Activated naive CD8-positive, alpha-beta T cell treated with anti-CD3 and anti-CD28 coated beads for 36 hours (primary cell): ENCODE data around the gene TSPAN9. TPM values are rescaled to one million over a fixed set of nuclear protein-coding genes. Genes with fewer than 3 reads are reported as not detected.
A peak's percentile ranks its signal among the peaks of the same experiment; 100 is the strongest.

Experiments used
- DNase-seq: peaks from one replicate; pipeline ENCODE4 v3.0.0; 2021
- H3K27ac Mint-ChIP-seq: one replicate; pipeline ENCODE4 v1.8.0; 2022; ENCODE audit warnings: mild to moderate bottlenecking, moderate library complexity, mixed read lengths
- H3K27me3 Mint-ChIP-seq: one replicate; pipeline ENCODE4 v1.8.0; 2022; ENCODE audit warnings: mild to moderate bottlenecking, mixed read lengths
- H3K36me3 Mint-ChIP-seq: one replicate; pipeline ENCODE4 v1.8.0; 2021; ENCODE audit warnings: mild to moderate bottlenecking, mixed read lengths
- H3K4me1 Mint-ChIP-seq: one replicate; pipeline ENCODE4 v1.8.0; 2021; ENCODE audit warnings: mixed read lengths
- H3K4me3 Mint-ChIP-seq: one replicate; pipeline ENCODE4 v1.8.0; 2022; ENCODE audit warnings: mild to moderate bottlenecking, moderate library complexity, mixed read lengths
- H3K9me3 Mint-ChIP-seq: one replicate; pipeline ENCODE4 v1.8.0; 2022; ENCODE audit warnings: mixed read lengths
- total RNA-seq, 2 experiments: library from RNA; stranded (reverse); gene quantifications; one replicate each; pipeline ENCODE4 v1.2.3, GENCODE V29; 2021

TSPAN9 gene
- total RNA-seq, 2 experiments from 2014 or later: 0.24 to 0.31 TPM

- Mint-ChIP-seq H3K4me3 (no peak overlapping the region), H3K27ac (no peak overlapping the region), H3K4me1 (peaks cover 2% of the 10 kb centered on the region), H3K27me3 (peaks cover 42% of the 10 kb centered on the region), H3K36me3 (no peaks in the 10 kb centered on the region), H3K9me3 (no peaks in the 10 kb centered on the region)
- DNase-seq: no peak
These were observed 127.0 kb downstream of the TSPAN9 start for GRCh38 chr12:3204143-3204542.

GRCh38 chr12:3204730-3205531, 127.8 kb downstream of the TSPAN9 start:
- H3K27ac Mint-ChIP-seq: no peak overlapping the region
- peaks cover 2% of the 10 kb centered on the region for H3K4me1 Mint-ChIP-seq
- no peaks in the 10 kb centered on the region for H3K9me3 Mint-ChIP-seq
- no peaks in the 10 kb centered on the region for H3K36me3 Mint-ChIP-seq
- peaks cover 34% of the 10 kb centered on the region for H3K27me3 Mint-ChIP-seq
- no peak overlapping the region for H3K4me3 Mint-ChIP-seq
- DNase-seq: no peak

DNA sequence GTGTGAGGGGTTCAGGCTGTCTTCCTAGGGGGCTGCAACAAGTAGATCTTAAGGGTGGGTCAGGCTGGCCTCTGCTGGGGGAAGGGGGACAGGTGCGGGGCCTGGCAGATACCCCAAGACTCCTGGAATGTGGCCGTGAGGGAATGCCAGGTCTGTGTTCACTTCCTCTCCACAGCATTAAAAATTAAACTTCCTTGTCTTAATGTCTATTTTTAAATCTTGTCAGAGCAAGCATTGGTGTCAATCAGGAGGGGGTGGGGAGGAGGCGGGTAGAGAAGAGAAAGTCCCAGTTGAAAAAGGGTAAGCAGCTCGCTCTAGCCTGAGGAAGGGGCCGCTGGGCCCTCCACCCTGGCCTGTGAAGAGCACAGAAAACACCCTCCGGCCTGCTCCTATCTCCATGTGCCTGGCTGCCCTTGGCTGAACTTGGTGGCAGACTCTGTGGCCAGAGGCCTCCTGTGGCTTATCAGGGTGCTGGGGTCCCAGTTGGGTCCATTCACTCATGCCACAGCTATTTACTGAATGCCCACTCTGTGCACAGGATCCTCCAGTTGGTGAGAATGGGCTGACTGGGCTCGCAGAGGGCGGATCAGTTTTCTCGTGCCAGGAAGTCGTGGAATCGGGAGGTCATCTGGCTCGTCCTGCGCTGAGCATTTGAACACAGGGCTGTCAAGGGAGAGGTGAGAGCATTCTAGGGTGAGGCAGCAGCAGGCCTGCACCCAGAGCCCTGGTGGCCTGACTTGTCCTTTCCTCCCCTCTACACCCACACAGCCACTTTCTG, 128.8 kb downstream of the TSPAN9 start:
- H3K27ac Mint-ChIP-seq: no peak overlapping the region

GRCh38 chr12:3206536-3207072, 129.4 kb downstream of the TSPAN9 start:
- Mint-ChIP-seq H3K27me3 (peaks cover 24% of the 10 kb centered on the region), H3K4me1 (no peaks in the 10 kb centered on the region), H3K9me3 (no peaks in the 10 kb centered on the region), H3K36me3 (no peaks in the 10 kb centered on the region), H3K4me3 (no peak overlapping the region), H3K27ac (no peak overlapping the region)
- DNase-seq: no peak

More for the DNA sequence above, 128.8 kb downstream of the TSPAN9 start:
- no peak overlapping the region for H3K4me3 Mint-ChIP-seq
- H3K9me3 Mint-ChIP-seq: no peaks in the 10 kb centered on the region
- no peak for DNase-seq
- H3K27me3 Mint-ChIP-seq: peaks cover 30% of the 10 kb centered on the region
- peaks cover 2% of the 10 kb centered on the region for H3K4me1 Mint-ChIP-seq
- no peaks in the 10 kb centered on the region for H3K36me3 Mint-ChIP-seq

- no peaks in the 10 kb centered on the region for H3K9me3 Mint-ChIP-seq
- no peak for DNase-seq
- H3K4me3 Mint-ChIP-seq: no peak overlapping the region
- no peaks in the 10 kb centered on the region for H3K4me1 Mint-ChIP-seq
- H3K27me3 Mint-ChIP-seq: peaks cover 18% of the 10 kb centered on the region
- no peak overlapping the region for H3K27ac Mint-ChIP-seq
- H3K36me3 Mint-ChIP-seq: no peaks in the 10 kb centered on the region
These were observed 130.0 kb downstream of the TSPAN9 start for GRCh38 chr12:3207175-3207574.

- no peaks in the 10 kb centered on the region for H3K36me3 Mint-ChIP-seq
- H3K9me3 Mint-ChIP-seq: no peaks in the 10 kb centered on the region
- H3K27me3 Mint-ChIP-seq: peaks cover 11% of the 10 kb centered on the region
- no peak overlapping the region for H3K27ac Mint-ChIP-seq
- no peaks in the 10 kb centered on the region for H3K4me1 Mint-ChIP-seq
- peak; percentile 29 for DNase-seq
- no peak overlapping the region for H3K4me3 Mint-ChIP-seq
These were observed 130.7 kb downstream of the TSPAN9 start for GRCh38 chr12:3207858-3208257.

DNA sequence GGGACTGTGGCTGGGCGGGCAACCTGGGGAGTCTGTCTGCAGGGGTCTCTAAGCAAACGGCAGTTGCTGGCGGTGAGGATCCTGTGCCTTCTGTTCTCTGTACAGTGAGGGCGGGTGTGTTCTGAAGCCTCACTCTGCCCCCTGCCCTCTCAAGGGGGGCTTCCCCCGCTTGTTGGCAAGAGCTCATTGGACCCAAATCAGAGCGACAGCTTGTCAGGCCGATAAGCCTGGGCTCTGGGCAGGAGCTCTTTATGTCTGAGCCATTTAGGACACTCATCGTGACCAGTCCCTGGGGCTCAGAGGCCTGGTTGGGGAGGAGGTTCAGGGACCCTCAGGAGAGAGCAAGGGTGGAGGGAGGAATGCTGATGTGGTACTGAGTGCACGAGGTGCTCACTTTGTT, 136.0 kb downstream of the TSPAN9 start:
- H3K4me1 Mint-ChIP-seq: no peaks in the 10 kb centered on the region
- no peak for DNase-seq

DNA sequence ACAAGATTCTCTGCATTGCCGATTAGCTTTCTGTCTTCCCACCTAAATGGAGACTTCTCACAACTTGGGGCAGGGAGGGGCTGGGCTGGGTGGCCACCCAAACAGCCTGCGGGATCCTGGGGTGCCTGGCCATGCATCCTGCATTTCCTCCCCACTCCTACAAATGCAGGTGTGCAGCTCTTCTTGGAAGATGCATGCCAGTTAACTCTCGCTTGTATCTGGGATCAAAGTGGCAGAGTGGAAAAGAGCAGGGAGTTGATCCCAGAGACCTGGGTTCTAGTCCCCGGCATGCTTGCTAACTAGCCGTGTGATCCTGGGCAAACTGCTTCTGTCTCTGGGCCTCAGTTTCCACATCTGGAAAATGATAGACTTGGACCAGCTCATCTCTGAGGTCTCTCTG, 136.6 kb downstream of the TSPAN9 start:
- Mint-ChIP-seq H3K9me3 (no peaks in the 10 kb centered on the region), H3K36me3 (no peaks in the 10 kb centered on the region), H3K27me3 (no peaks in the 10 kb centered on the region), H3K4me1 (no peaks in the 10 kb centered on the region), H3K4me3 (no peak overlapping the region), H3K27ac (no peak overlapping the region)
- DNase-seq: no peak

More for the DNA sequence above, 136.0 kb downstream of the TSPAN9 start:
- H3K36me3 Mint-ChIP-seq: no peaks in the 10 kb centered on the region
- no peak overlapping the region for H3K4me3 Mint-ChIP-seq
- H3K27ac Mint-ChIP-seq: no peak overlapping the region
- no peaks in the 10 kb centered on the region for H3K9me3 Mint-ChIP-seq
- H3K27me3 Mint-ChIP-seq: no peaks in the 10 kb centered on the region

DNA sequence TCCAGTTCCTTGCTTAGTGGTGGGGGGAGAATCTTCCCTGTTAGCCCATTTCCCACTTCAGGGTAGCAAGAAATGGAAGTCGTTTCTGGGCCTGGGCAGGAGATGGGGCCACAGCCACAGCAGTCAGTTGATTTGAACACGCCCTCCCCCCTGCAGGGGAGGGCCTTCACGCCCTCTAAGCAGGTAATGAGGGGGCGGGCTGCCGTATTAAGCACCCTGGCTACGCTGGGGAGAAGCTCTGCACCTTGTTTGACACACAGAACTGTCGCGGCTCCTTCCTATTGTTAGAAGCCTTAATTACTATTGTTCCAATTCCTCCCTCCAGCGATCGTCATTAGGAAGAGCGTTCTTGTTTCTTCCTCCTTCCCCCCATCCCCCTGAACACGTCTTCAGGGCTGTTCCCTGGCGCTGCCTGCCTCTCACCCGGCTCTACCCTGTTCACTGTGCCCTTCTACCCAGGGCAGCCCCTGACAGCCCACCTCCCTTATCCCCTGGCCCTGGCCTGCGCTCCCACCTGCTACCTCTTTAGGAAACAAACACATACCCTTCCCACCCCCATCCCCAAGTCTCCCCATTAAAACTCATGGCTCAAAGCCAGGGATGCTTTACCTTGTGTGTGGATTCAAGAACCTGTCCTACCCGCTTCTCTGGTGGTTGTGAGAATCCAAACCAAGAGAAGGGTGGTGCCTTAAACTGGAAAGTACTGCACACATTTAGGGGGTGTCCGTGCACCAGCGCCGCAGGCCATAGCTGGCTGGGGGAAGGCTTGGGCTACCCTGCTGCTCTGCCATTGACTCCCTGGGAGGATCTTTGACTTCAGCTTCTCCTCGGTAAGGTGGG, 137.6 kb downstream of the TSPAN9 start:
- H3K4me3 Mint-ChIP-seq: no peak overlapping the region
- no peak for DNase-seq
- H3K27ac Mint-ChIP-seq: no peak overlapping the region
- H3K27me3 Mint-ChIP-seq: no peaks in the 10 kb centered on the region
- H3K36me3 Mint-ChIP-seq: no peaks in the 10 kb centered on the region
- H3K4me1 Mint-ChIP-seq: no peaks in the 10 kb centered on the region
- no peaks in the 10 kb centered on the region for H3K9me3 Mint-ChIP-seq

DNA sequence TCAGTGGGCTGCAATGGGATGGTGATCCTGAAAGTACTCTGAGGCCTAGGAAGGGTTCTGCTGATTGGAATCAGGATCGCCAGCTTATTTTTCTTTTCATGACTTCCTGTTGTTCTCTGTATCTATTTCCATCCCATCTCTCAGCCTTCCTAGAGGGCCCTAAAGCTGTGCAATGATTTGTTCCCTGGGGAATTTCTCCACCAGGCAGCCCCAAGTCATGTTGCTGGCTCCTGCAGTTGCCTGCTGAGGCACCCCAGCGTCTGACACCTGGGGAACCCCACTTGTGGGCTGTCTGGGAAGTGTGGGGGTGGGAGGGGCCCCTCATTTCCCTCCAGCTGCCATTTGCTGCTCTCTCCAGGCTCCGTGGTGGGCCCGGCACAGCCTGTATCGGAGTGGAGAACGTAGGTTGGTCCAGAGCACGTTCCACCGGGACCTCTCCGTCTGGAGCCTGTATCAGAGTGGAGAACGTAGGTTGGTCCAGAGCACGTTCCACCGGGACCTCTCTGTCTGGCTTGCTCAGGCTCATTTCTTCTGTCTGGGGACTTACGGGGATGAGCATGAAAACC, 138.3 kb downstream of the TSPAN9 start:
- H3K36me3 Mint-ChIP-seq: no peaks in the 10 kb centered on the region
- no peak overlapping the region for H3K27ac Mint-ChIP-seq
- H3K27me3 Mint-ChIP-seq: no peaks in the 10 kb centered on the region
- no peak overlapping the region for H3K4me3 Mint-ChIP-seq
- DNase-seq: no peak
- H3K4me1 Mint-ChIP-seq: no peaks in the 10 kb centered on the region
- no peaks in the 10 kb centered on the region for H3K9me3 Mint-ChIP-seq

DNA sequence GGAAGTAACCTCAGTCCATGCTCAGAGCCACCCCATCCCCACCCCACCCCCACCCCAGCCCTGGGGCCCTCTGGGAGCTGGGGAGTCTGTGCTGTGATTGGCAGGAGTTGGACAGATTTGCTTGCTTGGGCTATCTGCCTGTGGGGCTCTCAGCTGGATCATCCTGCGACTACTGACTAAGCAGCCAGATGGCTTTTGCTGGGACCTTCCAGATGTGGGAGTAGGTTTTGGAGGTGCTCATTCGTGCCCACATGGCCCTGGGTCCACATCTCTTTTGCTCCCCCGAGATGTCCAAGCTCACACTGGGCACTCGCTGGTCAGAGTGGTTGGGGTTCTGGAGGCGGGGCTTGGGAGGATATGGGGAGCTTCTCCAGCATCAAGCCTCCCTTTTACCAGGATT, 138.9 kb downstream of the TSPAN9 start:
- no peaks in the 10 kb centered on the region for H3K9me3 Mint-ChIP-seq
- no peak for DNase-seq
- H3K27me3 Mint-ChIP-seq: no peaks in the 10 kb centered on the region
- H3K4me1 Mint-ChIP-seq: no peaks in the 10 kb centered on the region
- no peaks in the 10 kb centered on the region for H3K36me3 Mint-ChIP-seq
- H3K27ac Mint-ChIP-seq: no peak overlapping the region
- no peak overlapping the region for H3K4me3 Mint-ChIP-seq

DNA sequence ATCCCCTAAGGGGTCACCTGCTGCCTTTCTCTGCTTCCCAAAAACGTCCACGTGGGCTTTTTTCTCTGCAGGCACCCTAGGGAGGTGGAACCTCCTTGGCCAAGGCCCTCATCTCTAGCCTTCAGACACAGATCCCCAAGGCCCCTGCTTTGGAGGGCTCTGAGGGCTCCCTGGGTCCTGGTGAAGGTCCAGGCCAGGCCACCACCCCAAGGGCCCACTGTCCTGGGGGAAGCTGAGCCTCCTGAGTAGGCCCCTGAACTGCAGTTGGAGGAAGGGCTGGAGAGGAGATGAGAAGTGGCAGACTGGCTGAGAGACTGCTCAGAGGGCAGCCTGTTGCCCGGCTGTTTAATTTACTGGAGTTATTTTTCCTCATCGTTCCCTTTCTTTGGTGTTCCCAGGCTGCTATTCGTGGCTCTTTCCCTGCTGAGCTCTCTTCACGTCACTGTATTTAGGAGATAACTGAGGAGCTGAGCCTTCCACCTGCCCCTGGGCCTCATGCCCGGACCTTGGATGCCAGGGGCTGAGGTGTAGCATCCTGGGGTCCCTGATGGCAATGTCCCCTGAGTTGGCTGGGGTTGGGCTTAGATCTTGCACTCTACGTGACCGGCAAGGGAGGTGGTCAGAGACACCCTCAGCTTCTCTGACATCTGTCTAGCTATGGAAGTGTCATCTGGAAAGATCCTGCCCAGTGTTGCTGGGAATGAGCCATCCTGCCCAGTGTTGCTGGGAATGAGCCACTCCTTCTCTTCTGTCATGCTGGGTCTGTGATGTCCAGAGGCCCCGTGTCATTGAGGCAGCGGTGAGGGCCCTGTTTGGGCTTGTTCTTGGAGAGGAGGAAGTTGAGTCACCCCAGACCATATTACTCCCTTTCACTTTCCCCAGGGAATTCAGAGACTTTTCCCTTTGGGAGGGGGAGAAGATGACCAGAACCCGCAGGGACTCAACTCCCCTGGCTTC, 139.8 kb downstream of the TSPAN9 start:
- Mint-ChIP-seq H3K4me1 (no peaks in the 10 kb centered on the region), H3K9me3 (no peaks in the 10 kb centered on the region), H3K27ac (no peak overlapping the region), H3K27me3 (no peaks in the 10 kb centered on the region), H3K36me3 (no peaks in the 10 kb centered on the region), H3K4me3 (no peak overlapping the region)
- DNase-seq: no peak

DNA sequence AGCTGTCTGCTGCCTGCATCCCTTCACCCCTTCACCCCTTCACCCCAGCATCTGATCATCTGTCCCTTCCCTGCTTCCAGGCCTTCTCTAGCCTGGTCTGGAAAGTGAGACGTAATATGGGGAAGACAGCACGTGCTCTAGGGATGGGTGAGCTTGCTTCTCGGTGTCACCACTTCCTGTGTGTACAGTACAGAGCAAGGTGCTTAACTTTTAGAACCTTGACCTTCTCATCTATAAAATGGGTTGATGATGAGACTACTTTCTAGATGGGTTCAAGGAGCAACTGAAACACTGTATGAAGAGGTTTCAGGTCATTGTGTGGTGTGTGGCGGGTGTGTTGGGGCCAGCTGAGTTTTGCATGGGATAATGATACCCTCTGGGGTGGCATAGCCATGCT, 140.5 kb downstream of the TSPAN9 start:
- H3K9me3 Mint-ChIP-seq: no peaks in the 10 kb centered on the region
- H3K27me3 Mint-ChIP-seq: no peaks in the 10 kb centered on the region
- no peaks in the 10 kb centered on the region for H3K36me3 Mint-ChIP-seq
- H3K27ac Mint-ChIP-seq: no peak overlapping the region
- no peak overlapping the region for H3K4me3 Mint-ChIP-seq
- DNase-seq: no peak
- no peaks in the 10 kb centered on the region for H3K4me1 Mint-ChIP-seq
